BJ (cell line): ENCODE results near the gene ACAD11. TPM values are rescaled to one million over a fixed set of nuclear protein-coding genes. Genes with fewer than 3 reads are reported as not detected.

Experiments used
- CTCF ChIA-PET: fragments of 350-600 bp; formaldehyde crosslinking; extraction: SDS; loops from one replicate; lab custom pipeline; 2021; ENCODE audit warnings: antibody characterized with exemption, inconsistent platforms; lab: Yijun Ruan, JAX
- POLR2A ChIA-PET: fragments of 300-600 bp; sonication (Branson Sonifier 250); formaldehyde crosslinking; extraction: SDS; loops from one replicate; lab custom pipeline; 2021; ENCODE audit warnings: antibody characterized with exemption; lab: Charles Lee
- DNase-seq: peaks from one replicate; pipeline ENCODE4 v3.0.0-alpha.2; 2011; ENCODE audit warnings: low read depth
- H3K27me3 ChIP-seq: 2 replicates; pipeline ENCODE4 v1.6.0; 2011; ENCODE audit warnings: low read length; ENCODE audit not compliant: control insufficient read depth, insufficient read depth
- H3K36me3 ChIP-seq: 2 replicates; pipeline ENCODE4 v1.5.1; 2011; ENCODE audit warnings: low read length; ENCODE audit not compliant: control insufficient read depth, insufficient read depth
- H3K4me3 ChIP-seq: 2 replicates; pipeline ENCODE4 v1.5.1; 2011; ENCODE audit warnings: low read depth, mild to moderate bottlenecking, control low read depth, low read length
- polyA plus RNA-seq: library from polyadenylated mRNA; depleted of rRNA; stranded (reverse); fragments of >200 nt; gene quantifications from 2 replicates; pipeline ENCODE4 v1.2.3, GENCODE V29; 2011
- TF ChIP-seq, protein P1 (sequence below): IDR thresholded peaks from 2 replicates; pipeline ENCODE4 v1.5.1; 2011; ENCODE audit warnings: low read depth, mild to moderate bottlenecking, control low read depth, inconsistent platforms, low read length, moderate library complexity; ENCODE audit not compliant: insufficient read depth

The ACAD11 gene
- polyA plus RNA-seq, 1 experiment = 19.6 TPM

- Histone ChIP-seq H3K36me3 (no peaks in the 10 kb centered on the region), H3K4me3 (no peak overlapping the region), H3K27me3 (no peaks in the 10 kb centered on the region)
- CTCF ChIA-PET = interaction anchor here (0.6 to 1.0 kb wide), 3 partner anchors 9 to 35 kb away, joined by 3 read pairs; no protein-coding TSS in a partner anchor
- POLR2A ChIA-PET = no interaction called here
- TF ChIP-seq, protein P1, sequence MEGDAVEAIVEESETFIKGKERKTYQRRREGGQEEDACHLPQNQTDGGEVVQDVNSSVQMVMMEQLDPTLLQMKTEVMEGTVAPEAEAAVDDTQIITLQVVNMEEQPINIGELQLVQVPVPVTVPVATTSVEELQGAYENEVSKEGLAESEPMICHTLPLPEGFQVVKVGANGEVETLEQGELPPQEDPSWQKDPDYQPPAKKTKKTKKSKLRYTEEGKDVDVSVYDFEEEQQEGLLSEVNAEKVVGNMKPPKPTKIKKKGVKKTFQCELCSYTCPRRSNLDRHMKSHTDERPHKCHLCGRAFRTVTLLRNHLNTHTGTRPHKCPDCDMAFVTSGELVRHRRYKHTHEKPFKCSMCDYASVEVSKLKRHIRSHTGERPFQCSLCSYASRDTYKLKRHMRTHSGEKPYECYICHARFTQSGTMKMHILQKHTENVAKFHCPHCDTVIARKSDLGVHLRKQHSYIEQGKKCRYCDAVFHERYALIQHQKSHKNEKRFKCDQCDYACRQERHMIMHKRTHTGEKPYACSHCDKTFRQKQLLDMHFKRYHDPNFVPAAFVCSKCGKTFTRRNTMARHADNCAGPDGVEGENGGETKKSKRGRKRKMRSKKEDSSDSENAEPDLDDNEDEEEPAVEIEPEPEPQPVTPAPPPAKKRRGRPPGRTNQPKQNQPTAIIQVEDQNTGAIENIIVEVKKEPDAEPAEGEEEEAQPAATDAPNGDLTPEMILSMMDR = no peak
- DNase-seq = no peak
These were observed 63.3 kb downstream of the ACAD11 start for GRCh38 chr3:132596326-132596725.

- ChIA-PET POLR2A (interaction anchor here (0.5 to 1.0 kb wide), 2 partner anchors 11 to 53 kb away, joined by 3 to 4 read pairs; no protein-coding TSS in a partner anchor), CTCF (no interaction called here)
These were observed 64.6 kb downstream of the ACAD11 start for GRCh38 chr3:132595014-132595413.

GRCh38 chr3:132594498-132594897 lies 65.1 kb downstream of the ACAD11 start:
- H3K4me3 ChIP-seq = no peak overlapping the region
- H3K36me3 ChIP-seq = no peaks in the 10 kb centered on the region
- H3K27me3 ChIP-seq = no peaks in the 10 kb centered on the region
- CTCF ChIA-PET = interaction anchor here (1.2 kb wide), 1 partner anchor 25 kb away, joined by 3 read pairs; no protein-coding TSS in a partner anchor
- TF ChIP-seq, protein P1 = no peak
- no peak for DNase-seq
- POLR2A ChIA-PET = interaction anchor here (1.0 kb wide), 1 partner anchor 12 kb away, joined by 3 read pairs; no protein-coding TSS in a partner anchor

More at GRCh38 chr3:132595014-132595413, 64.6 kb downstream of the ACAD11 start:
- DNase-seq = no peak
- H3K4me3 ChIP-seq = no peak overlapping the region
- H3K27me3 ChIP-seq = no peaks in the 10 kb centered on the region
- no peaks in the 10 kb centered on the region for H3K36me3 ChIP-seq
- TF ChIP-seq, protein P1 = no peak

GRCh38 chr3:132593947-132594323 lies 65.7 kb downstream of the ACAD11 start:
- CTCF ChIA-PET = interaction anchor here (1.2 kb wide), 1 partner anchor 24 kb away, joined by 3 read pairs; no protein-coding TSS in a partner anchor
- POLR2A ChIA-PET = interaction anchor here (0.5 to 0.7 kb wide), 2 partner anchors 51 to 59 kb away, joined by 3 to 4 read pairs; no protein-coding TSS in a partner anchor
- Histone ChIP-seq H3K4me3 (no peak overlapping the region), H3K27me3 (no peaks in the 10 kb centered on the region), H3K36me3 (no peaks in the 10 kb centered on the region)
- TF ChIP-seq, protein P1 = no peak
- peak; percentile 66 for DNase-seq

DNA sequence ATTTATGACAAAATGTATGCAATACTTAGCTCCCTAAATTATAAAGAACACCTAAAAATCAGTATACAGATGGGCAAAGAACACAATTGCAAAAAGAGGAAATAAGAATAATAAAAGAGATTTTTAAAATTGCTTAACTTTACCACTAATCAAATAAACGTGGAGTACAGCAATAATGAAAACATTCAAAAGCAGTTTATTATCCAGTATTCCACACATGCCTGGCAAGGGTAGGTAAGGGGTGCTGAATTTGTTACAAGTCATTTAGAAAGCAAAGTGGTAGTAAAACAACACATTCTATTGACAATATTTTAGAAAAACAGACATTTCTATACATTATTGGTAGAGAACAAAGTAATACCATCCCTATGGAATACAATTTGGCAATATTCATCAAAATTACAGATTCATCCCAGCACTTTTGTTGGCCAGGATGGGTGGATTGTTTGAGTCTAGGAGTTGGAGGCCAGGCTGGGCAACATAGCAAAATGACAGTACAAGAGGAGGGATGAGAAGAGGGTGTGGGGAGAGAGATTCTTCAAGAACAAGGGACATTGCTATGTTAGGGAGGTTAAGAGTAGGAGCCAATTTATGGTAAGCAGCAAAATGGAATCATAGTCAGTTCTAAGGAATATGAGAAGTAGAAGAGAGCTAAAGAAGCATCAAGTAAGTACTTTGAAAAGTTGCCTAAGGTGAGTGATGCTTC lies 66.2 kb downstream of the ACAD11 start:
- ChIA-PET CTCF (interaction anchor here (0.7 to 1.2 kb wide), 2 partner anchors 24 kb away, joined by 3 read pairs; no protein-coding TSS in a partner anchor), POLR2A (interaction anchor here (0.5 to 1.0 kb wide), 3 partner anchors 50 to 60 kb away, joined by 3 to 4 read pairs (median 3); no protein-coding TSS in a partner anchor)
- DNase-seq = no peak
- TF ChIP-seq, protein P1 = no peak
- Histone ChIP-seq H3K4me3 (no peak overlapping the region), H3K36me3 (no peaks in the 10 kb centered on the region), H3K27me3 (no peaks in the 10 kb centered on the region)
